Astrocyte of the spinal cord (primary cell): ENCODE results near the gene SLC13A3.

Experiments used
- DNase-seq: peaks from one replicate; pipeline ENCODE4 v3.0.0; 2011; ENCODE audit warnings: low read depth, low spot score
- H3K4me3 ChIP-seq: 2 replicates; pipeline ENCODE4 v1.5.1; 2011; ENCODE audit warnings: low read depth, mild to moderate bottlenecking, low read length, moderate library complexity
- in situ Hi-C: cut with HindIII; loops from 2 replicates; pipeline ENCODE4 v1.10.0; 2017; ENCODE audit warnings: low sequenced_read_pairs
- TF ChIP-seq, protein P1 (sequence below): IDR thresholded peaks from 2 replicates; pipeline ENCODE4 v1.5.1; 2012; ENCODE audit warnings: low read depth, mild to moderate bottlenecking, low read length, inconsistent platforms

Gene SLC13A3

DNA sequence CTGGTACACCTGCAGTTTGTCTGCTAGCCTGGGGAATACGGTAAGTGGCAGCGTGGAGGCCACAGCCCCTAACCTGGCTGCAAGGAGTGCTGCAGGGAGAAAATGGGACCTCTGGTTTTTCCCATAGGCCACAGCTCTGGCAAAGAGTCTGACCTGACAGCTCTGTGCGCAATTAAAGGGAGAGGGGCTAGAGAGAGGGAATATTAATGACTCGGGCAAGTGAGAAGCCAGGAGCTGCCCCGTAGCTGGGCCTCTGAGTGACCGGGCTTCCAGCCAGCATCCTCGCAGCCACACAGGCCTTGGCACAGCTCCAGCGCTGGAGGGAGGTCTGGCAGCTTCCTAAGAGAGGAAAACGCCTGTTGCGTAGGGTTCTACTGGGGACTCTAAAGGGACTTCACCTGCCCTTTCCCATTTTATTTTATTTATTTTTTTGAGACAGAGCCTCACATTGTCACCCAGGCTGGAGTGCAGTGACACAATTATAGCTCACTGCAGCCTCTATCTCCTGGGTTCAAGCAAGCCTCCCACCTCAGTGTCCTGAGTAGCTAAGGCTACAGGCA is 82.6 kb downstream of the SLC13A3 start:
- DNase-seq, result peak; percentile 60
- H3K4me3 ChIP-seq, result no peak overlapping the region
- TF ChIP-seq, protein P1, sequence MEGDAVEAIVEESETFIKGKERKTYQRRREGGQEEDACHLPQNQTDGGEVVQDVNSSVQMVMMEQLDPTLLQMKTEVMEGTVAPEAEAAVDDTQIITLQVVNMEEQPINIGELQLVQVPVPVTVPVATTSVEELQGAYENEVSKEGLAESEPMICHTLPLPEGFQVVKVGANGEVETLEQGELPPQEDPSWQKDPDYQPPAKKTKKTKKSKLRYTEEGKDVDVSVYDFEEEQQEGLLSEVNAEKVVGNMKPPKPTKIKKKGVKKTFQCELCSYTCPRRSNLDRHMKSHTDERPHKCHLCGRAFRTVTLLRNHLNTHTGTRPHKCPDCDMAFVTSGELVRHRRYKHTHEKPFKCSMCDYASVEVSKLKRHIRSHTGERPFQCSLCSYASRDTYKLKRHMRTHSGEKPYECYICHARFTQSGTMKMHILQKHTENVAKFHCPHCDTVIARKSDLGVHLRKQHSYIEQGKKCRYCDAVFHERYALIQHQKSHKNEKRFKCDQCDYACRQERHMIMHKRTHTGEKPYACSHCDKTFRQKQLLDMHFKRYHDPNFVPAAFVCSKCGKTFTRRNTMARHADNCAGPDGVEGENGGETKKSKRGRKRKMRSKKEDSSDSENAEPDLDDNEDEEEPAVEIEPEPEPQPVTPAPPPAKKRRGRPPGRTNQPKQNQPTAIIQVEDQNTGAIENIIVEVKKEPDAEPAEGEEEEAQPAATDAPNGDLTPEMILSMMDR, result no peak
- in situ Hi-C loops, result no loop called here

- TF ChIP-seq, protein P1, result no peak
- DNase-seq, result no peak
Observed at GRCh38 chr20:46566125-46566524, 85.1 kb downstream of the SLC13A3 start.

GRCh38 chr20:46564241-46564957 is 86.9 kb downstream of the SLC13A3 start:
- H3K4me3 ChIP-seq, result no peak overlapping the region
- TF ChIP-seq, protein P1, result no peak
- DNase-seq, result no peak
- in situ Hi-C loops, result no loop called here

More at GRCh38 chr20:46566125-46566524, 85.1 kb downstream of the SLC13A3 start:
- in situ Hi-C loops, result no loop called here
- no peak overlapping the region for H3K4me3 ChIP-seq

GRCh38 chr20:46563860-46564221 is 87.4 kb downstream of the SLC13A3 start:
- TF ChIP-seq, protein P1, result no peak
- no peak for DNase-seq
- no peak overlapping the region for H3K4me3 ChIP-seq
- in situ Hi-C loops, result no loop called here

DNA sequence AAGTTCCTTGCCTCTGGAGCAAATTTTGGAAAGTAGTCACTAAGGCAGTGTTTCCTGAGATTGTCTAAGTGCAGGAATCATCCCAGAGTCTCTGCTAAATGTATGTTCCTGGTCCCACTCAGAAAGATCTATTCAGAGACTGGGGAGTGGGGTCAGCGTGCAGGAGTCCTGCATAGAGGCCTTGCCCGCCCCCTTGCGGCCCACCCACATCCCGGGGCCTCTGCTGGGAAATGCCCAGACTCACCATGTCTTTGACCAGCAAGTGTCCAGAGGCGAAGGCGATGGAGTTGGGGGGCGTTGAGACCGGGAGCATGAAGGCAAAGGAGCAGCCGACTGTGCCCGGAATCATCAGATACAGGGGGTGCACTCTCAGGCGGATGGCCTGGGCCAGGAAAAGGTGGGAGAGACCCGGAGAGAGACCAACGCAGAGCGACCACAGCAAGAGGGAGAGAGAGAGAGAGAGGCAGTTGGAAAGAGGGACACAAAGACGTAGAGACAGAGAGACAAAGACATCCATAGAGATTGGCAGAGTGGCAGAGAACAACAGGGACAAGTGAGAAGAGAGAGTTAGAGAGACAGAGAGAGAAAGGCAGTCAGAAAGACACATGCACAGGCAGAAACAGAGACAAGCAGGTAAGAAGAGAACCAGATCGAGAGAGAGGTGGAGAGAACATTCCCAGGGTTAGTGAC is 87.9 kb downstream of the SLC13A3 start:
- in situ Hi-C loops, result no loop called here
- H3K4me3 ChIP-seq, result no peak overlapping the region
- TF ChIP-seq, protein P1, result peak; percentile 11
- DNase-seq, result no peak

GRCh38 chr20:46562373-46563169 is 88.7 kb downstream of the SLC13A3 start:
- peak overlapping the region; percentile 12 for H3K4me3 ChIP-seq
- in situ Hi-C loops, result no loop called here

More at GRCh38 chr20:46562373-46563169, 88.7 kb downstream of the SLC13A3 start:
- TF ChIP-seq, protein P1, result peak; percentile 82
- DNase-seq, result peak; percentile 47
